ENCODE data around the gene SND1.

- no peak for TF ChIP-seq CTCF (conservative IDR thresholded peaks at IDR 0.05; ENCODE audit: low read depth, low read length)
- TF ChIP-seq FOS (IDR thresholded peaks at IDR 0.05; ENCODE audit: low read depth, low read length) = no peak
- TF ChIP-seq, protein P1, sequence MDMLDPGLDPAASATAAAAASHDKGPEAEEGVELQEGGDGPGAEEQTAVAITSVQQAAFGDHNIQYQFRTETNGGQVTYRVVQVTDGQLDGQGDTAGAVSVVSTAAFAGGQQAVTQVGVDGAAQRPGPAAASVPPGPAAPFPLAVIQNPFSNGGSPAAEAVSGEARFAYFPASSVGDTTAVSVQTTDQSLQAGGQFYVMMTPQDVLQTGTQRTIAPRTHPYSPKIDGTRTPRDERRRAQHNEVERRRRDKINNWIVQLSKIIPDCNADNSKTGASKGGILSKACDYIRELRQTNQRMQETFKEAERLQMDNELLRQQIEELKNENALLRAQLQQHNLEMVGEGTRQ (IDR thresholded peaks at IDR 0.05; ENCODE audit: low read depth, low read length) = no peak
Measured at GRCh38 chr7:127905021-127905420, 253.0 kb downstream of the SND1 start.
